BE2C (cell line): ENCODE measurements around the gene HOXA1.

Source experiments
- DNase-seq: peaks from one replicate; pipeline ENCODE4 v3.0.0-alpha.2; 2020
- H3K27me3 ChIP-seq: fragments of 250-450 bp; sonication (Bioruptor Pico); 2 replicates; pipeline ENCODE4 v1.5.1; 2020; ENCODE audit warnings: mild to moderate bottlenecking
- H3K36me3 ChIP-seq: fragments of 250-450 bp; sonication (Bioruptor Pico); 2 replicates; pipeline ENCODE4 v1.5.1; 2020; ENCODE audit warnings: mild to moderate bottlenecking
- H3K4me1 ChIP-seq: fragments of 250-450 bp; sonication (Bioruptor Pico); 2 replicates; pipeline ENCODE4 v1.5.1; 2020
- H3K4me3 ChIP-seq: 2 replicates; pipeline ENCODE4 v1.5.1; 2011; ENCODE audit warnings: low read depth, low read length
- H3K9me3 ChIP-seq: fragments of 250-450 bp; sonication (Bioruptor Pico); 2 replicates; pipeline ENCODE4 v1.5.1; 2020
- CTCF ChIP-seq: IDR thresholded peaks from 2 replicates; pipeline ENCODE4 v1.5.1; 2012; ENCODE audit warnings: mild to moderate bottlenecking, low read depth, low read length

The HOXA1 gene

GRCh38 chr7:27110186-27111031 is 14.6 kb upstream of the HOXA1 start:
- no peak for TF ChIP-seq CTCF
- Histone ChIP-seq H3K27me3 (peaks cover 95% of the 10 kb centered on the region), H3K4me1 (no peaks in the 10 kb centered on the region), H3K9me3 (no peaks in the 10 kb centered on the region), H3K36me3 (no peaks in the 10 kb centered on the region), H3K4me3 (no peak overlapping the region)
- DNase-seq: no peak

- Histone ChIP-seq H3K4me3 (no peak overlapping the region), H3K36me3 (no peaks in the 10 kb centered on the region), H3K9me3 (no peaks in the 10 kb centered on the region), H3K4me1 (no peaks in the 10 kb centered on the region), H3K27me3 (peaks cover 96% of the 10 kb centered on the region)
- TF ChIP-seq CTCF: no peak
- no peak for DNase-seq
Observed at GRCh38 chr7:27109466-27110185, 13.8 kb upstream of the HOXA1 start.

GRCh38 chr7:27108390-27109127 is 12.8 kb upstream of the HOXA1 start:
- Histone ChIP-seq H3K36me3 (no peaks in the 10 kb centered on the region), H3K4me1 (no peaks in the 10 kb centered on the region), H3K9me3 (no peaks in the 10 kb centered on the region), H3K4me3 (no peak overlapping the region), H3K27me3 (peaks cover 100% of the 10 kb centered on the region)
- DNase-seq: no peak
- TF ChIP-seq CTCF: no peak

- no peak for DNase-seq
- H3K9me3 ChIP-seq: no peaks in the 10 kb centered on the region
- peaks cover 100% of the 10 kb centered on the region for H3K27me3 ChIP-seq
- no peaks in the 10 kb centered on the region for H3K4me1 ChIP-seq
- TF ChIP-seq CTCF: no peak
- no peaks in the 10 kb centered on the region for H3K36me3 ChIP-seq
- H3K4me3 ChIP-seq: no peak overlapping the region
Observed at GRCh38 chr7:27107391-27108381, 11.9 kb upstream of the HOXA1 start.

GRCh38 chr7:27106901-27107240 is 11.1 kb upstream of the HOXA1 start:
- H3K27me3 ChIP-seq: peaks cover 100% of the 10 kb centered on the region
- DNase-seq: no peak
- no peaks in the 10 kb centered on the region for H3K4me1 ChIP-seq
- H3K4me3 ChIP-seq: no peak overlapping the region
- no peaks in the 10 kb centered on the region; the same call in 1 of the 2 replicates for H3K9me3 ChIP-seq
- H3K36me3 ChIP-seq: no peaks in the 10 kb centered on the region
- TF ChIP-seq CTCF: no peak
